PC-3 (cell line): ENCODE data around the gene SPATA46. TPM values are rescaled to one million over a fixed set of nuclear protein-coding genes. Genes with fewer than 3 reads are reported as not detected.
"Not testable (repeated sequence)": the region's sequence is repeated elsewhere in the genome, so short reads cannot be mapped to it uniquely, and the experiment has no call there.

Experiments
- ATAC-seq: fragments of 200-7000 bp; cut with Tn5 transposase; 2 replicates; pipeline ENCODE4 v1.9.1; 2020; ENCODE audit warnings: mild to moderate bottlenecking, moderate library complexity
- BruUV-seq: library from RNA; stranded (reverse); fragments of 400-500 nt; replicated peaks from 2 replicates; lab custom pipeline; 2021; lab: Mats Ljungman, UMichigan
- CTCF ChIA-PET: fragments of 300-600 bp; sonication (Branson Sonifier 250); formaldehyde crosslinking; loops from one replicate; lab custom pipeline; 2022; ENCODE audit warnings: antibody characterized with exemption; lab: Charles Lee
- POLR2A ChIA-PET: fragments of 300-600 bp; sonication (Branson Sonifier 250); formaldehyde crosslinking; loops from one replicate; lab custom pipeline; 2022; ENCODE audit warnings: antibody characterized with exemption; ENCODE audit not compliant: unreplicated experiment; lab: Charles Lee
- DNase-seq: peaks from one replicate; pipeline ENCODE4 v3.0.0-alpha.2; 2015
- H2AFZ ChIP-seq: fragments of 300-600 bp; sonication (generic); 2 replicates; pipeline ENCODE4 v1.6.0; 2016; ENCODE audit warnings: antibody characterized with exemption, low read length
- H3F3A ChIP-seq: fragments of 300-600 bp; sonication (generic); one replicate; pipeline ENCODE4 v1.6.0; 2017; ENCODE audit warnings: antibody characterized with exemption, low read length, control low read depth, mild to moderate bottlenecking; ENCODE audit not compliant: unreplicated experiment
- H3K27ac ChIP-seq: fragments of 300-600 bp; sonication (generic); 2 replicates; pipeline ENCODE4 v1.5.1; 2016; ENCODE audit warnings: mild to moderate bottlenecking, low read length
- H3K27me3 ChIP-seq: fragments of 300-600 bp; sonication (generic); 2 replicates; pipeline ENCODE4 v1.6.1; 2016; ENCODE audit warnings: low read length, mixed read lengths
- H3K36me3 ChIP-seq: fragments of 300-600 bp; sonication (generic); 2 replicates; pipeline ENCODE4 v1.6.1; 2016; ENCODE audit warnings: low read depth, mixed run types, low read length, mixed read lengths
- H3K4me1 ChIP-seq: fragments of 300-600 bp; sonication (generic); 2 replicates; pipeline ENCODE4 v1.5.1; 2016; ENCODE audit warnings: low read length; ENCODE audit not compliant: insufficient read depth
- H3K4me2 ChIP-seq: fragments of 300-600 bp; sonication (generic); 2 replicates; pipeline ENCODE4 v1.6.0; 2016; ENCODE audit warnings: low read length
- H3K4me3 ChIP-seq: fragments of 300-600 bp; sonication (generic); 2 replicates; pipeline ENCODE4 v1.5.1; 2016; ENCODE audit warnings: mild to moderate bottlenecking, low read length, mixed read lengths
- H3K79me2 ChIP-seq: fragments of 300-600 bp; sonication (generic); 2 replicates; pipeline ENCODE4 v1.6.1; 2017; ENCODE audit warnings: low read length, mixed read lengths
- H3K9ac ChIP-seq: fragments of 300-600 bp; sonication (generic); 2 replicates; pipeline ENCODE4 v1.6.0; 2016; ENCODE audit warnings: mild to moderate bottlenecking, low read length
- H3K9me2 ChIP-seq: fragments of 300-600 bp; sonication (generic); replicated peaks from 2 replicates; pipeline ENCODE4 v1.6.1; 2016; ENCODE audit warnings: mixed run types, low read length, mixed read lengths
- H3K9me3 ChIP-seq: fragments of 300-600 bp; sonication (generic); 2 replicates; pipeline ENCODE4 v1.6.1; 2016; ENCODE audit warnings: low read length, mixed read lengths
- H4K20me1 ChIP-seq: fragments of 300-600 bp; sonication (generic); 2 replicates; pipeline ENCODE4 v1.6.1; 2016; ENCODE audit warnings: low read length, mixed read lengths
- EZH2 ChIP-seq: fragments of 300-600 bp; sonication (generic); IDR thresholded peaks from one replicate; pipeline ENCODE4 v1.6.1; 2017; ENCODE audit warnings: antibody characterized with exemption, mild to moderate bottlenecking, low read length; ENCODE audit not compliant: unreplicated experiment
- EZH2phosphoT487 ChIP-seq: fragments of 300-600 bp; sonication (generic); IDR thresholded peaks from 2 replicates; pipeline ENCODE4 v1.6.1; 2018; ENCODE audit warnings: mild to moderate bottlenecking, antibody characterized with exemption, low read length, borderline replicate concordance
- intact Hi-C: fragments of 100-400 bp; cut with micrococcal nuclease; formaldehyde crosslinking; loops from 2 replicates; pipeline ENCODE4 v1.9.0; 2023
- total RNA-seq: library from RNA; depleted of rRNA; stranded (reverse); fragments of >200 nt; gene quantifications from 2 replicates; pipeline ENCODE4 v1.2.3, GENCODE V29; 2014
- TF ChIP-seq, protein P1 (sequence below): fragments of 300-600 bp; sonication (generic); conservative IDR thresholded peaks from 2 replicates; pipeline ENCODE4 v1.5.1; 2017; ENCODE audit warnings: antibody characterized with exemption, low read depth, mild to moderate bottlenecking, low read length

SPATA46 gene
- total RNA-seq, 1 experiment from 2014 or later = not detected

DNA sequence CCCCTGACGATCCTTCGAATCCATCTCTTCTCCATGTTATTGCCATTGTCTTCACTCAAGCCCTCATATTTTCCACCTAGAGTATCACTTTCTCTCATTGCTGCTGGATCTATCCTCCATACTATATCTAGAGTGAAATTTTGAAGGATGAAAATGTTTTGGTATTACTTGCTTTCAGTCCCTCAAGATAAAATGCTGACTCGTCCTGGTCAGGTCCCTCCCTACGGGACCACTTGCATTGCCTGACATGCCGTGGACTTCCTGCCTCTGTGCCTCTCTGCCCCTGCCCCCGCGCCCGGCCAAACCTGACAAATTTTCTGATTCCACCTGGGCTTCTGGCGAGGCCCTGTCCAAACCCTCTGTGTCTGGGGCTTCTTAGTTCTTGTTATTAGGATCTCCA is 23.6 kb downstream of the SPATA46 start:
- Histone ChIP-seq H3K79me2 (no peaks in the 10 kb centered on the region), H4K20me1 (no peaks in the 10 kb centered on the region), H3K9me3 (no peaks in the 10 kb centered on the region), H3F3A (no peaks in the 10 kb centered on the region), H3K36me3 (no peaks in the 10 kb centered on the region), H3K4me2 (no peak overlapping the region), H3K27ac (no peak overlapping the region), H3K4me1 (peaks cover 21% of the 10 kb centered on the region), H3K9me2 (no peaks in the 10 kb centered on the region), H2AFZ (no peak overlapping the region), H3K27me3 (no peaks in the 10 kb centered on the region), H3K9ac (no peak overlapping the region), H3K4me3 (no peak overlapping the region)
- no TSS peak for BruUV-seq
- intact Hi-C loops = no loop called here
- CTCF ChIA-PET = no interaction called here
- POLR2A ChIA-PET = no interaction called here
- ATAC-seq = no peak
- TF ChIP-seq, protein P1, sequence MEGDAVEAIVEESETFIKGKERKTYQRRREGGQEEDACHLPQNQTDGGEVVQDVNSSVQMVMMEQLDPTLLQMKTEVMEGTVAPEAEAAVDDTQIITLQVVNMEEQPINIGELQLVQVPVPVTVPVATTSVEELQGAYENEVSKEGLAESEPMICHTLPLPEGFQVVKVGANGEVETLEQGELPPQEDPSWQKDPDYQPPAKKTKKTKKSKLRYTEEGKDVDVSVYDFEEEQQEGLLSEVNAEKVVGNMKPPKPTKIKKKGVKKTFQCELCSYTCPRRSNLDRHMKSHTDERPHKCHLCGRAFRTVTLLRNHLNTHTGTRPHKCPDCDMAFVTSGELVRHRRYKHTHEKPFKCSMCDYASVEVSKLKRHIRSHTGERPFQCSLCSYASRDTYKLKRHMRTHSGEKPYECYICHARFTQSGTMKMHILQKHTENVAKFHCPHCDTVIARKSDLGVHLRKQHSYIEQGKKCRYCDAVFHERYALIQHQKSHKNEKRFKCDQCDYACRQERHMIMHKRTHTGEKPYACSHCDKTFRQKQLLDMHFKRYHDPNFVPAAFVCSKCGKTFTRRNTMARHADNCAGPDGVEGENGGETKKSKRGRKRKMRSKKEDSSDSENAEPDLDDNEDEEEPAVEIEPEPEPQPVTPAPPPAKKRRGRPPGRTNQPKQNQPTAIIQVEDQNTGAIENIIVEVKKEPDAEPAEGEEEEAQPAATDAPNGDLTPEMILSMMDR = no peak
- TF ChIP-seq EZH2phosphoT487 = no peak
- no peak for TF ChIP-seq EZH2
- DNase-seq = no peak

DNA sequence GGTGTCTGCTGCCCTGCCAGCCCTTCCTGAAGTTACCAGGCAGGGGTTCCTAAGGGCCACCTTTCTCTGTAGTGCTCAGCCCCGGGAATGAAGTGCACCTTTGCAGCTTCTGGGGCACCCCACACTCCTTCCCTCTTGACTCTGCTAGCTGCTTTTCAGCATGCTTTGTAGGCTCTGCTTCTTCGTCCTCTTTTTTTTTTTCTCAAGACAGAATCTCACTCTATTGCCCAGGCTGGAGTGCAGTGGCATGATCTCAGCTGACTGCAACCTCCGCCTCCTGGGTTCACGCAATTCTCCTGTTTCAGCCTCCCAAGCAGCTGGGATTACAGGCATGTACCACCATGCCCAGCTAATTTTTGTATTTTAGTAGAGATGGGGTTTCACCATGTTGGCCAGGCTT is 24.8 kb downstream of the SPATA46 start:
- ATAC-seq, POLR2A ChIA-PET, H3K27ac ChIP-seq, H3K36me3 ChIP-seq, CTCF ChIA-PET, H2AFZ ChIP-seq, H3F3A ChIP-seq, BruUV-seq, H3K9me3 ChIP-seq, H3K27me3 ChIP-seq, H3K4me2 ChIP-seq, H3K9me2 ChIP-seq, H4K20me1 ChIP-seq, DNase-seq, H3K9ac ChIP-seq, H3K79me2 ChIP-seq, H3K4me3 ChIP-seq: not testable (repeated sequence)
- intact Hi-C loops = loop anchor here (2.0 kb wide), 1 partner anchor 49 kb away; no protein-coding TSS in a partner anchor
- H3K4me1 ChIP-seq = peaks cover 21% of the 10 kb centered on the region

DNA sequence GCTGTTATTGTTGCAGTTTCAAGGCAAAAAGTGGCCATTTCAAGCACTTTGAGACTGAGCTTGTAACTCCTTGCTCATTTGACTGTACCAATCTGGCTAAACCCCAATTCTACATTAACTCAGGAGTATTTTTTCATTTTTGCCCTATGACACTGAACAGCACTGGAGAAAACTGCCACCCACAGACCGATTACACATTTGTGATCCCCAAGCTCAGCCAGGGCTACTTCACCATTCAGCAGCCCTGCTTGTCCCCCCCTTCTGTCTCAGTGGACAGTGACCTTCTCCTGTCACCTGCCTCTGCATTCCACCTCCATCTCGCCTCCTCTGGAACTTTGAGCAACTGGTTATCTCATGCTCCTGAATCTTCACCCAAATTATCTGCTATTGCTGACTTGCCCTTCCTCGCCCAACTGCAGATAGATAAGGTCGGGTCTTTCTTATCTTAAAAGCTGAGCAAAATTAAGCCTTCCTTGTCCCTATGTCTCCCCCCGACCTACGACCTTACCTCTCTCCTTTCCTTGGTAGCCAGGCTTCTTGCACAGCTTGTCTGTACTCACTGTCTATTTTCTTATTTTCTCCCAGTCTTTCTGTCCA is 25.3 kb downstream of the SPATA46 start:
- Histone ChIP-seq H3K36me3 (no peaks in the 10 kb centered on the region), H3K9me3 (no peaks in the 10 kb centered on the region), H3K27me3 (no peaks in the 10 kb centered on the region), H3K4me3 (no peak overlapping the region), H3K4me2 (no peak overlapping the region), H3K9me2 (no peaks in the 10 kb centered on the region), H2AFZ (no peak overlapping the region), H3K27ac (no peak overlapping the region), H3F3A (no peaks in the 10 kb centered on the region), H3K4me1 (peaks cover 21% of the 10 kb centered on the region), H3K9ac (no peak overlapping the region), H3K79me2 (no peaks in the 10 kb centered on the region), H4K20me1 (no peaks in the 10 kb centered on the region)
- DNase-seq (no peak), ATAC-seq (no peak)
- intact Hi-C loops = loop anchor here (2.0 kb wide), 1 partner anchor 49 kb away; no protein-coding TSS in a partner anchor
- ChIA-PET CTCF (no interaction called here), POLR2A (no interaction called here)
- TF ChIP-seq EZH2 = no peak
- BruUV-seq = no TSS peak
